Hepatocyte (in vitro differentiated cells): ENCODE data around the gene NT5M. TPM values are rescaled to one million over a fixed set of nuclear protein-coding genes. Genes with fewer than 3 reads are reported as not detected.

Experiments used
- DNase-seq: peaks from one replicate; pipeline ENCODE4 v3.0.0-alpha.2; 2016; ENCODE audit warnings: low spot score
- H2AFZ ChIP-seq: fragments of 200-600 bp; sonication (generic); 2 replicates; pipeline ENCODE4 v1.6.0; 2016; ENCODE audit warnings: antibody characterized with exemption, mild to moderate bottlenecking
- H3K27ac ChIP-seq: fragments of 200-600 bp; sonication (generic); 2 replicates; pipeline ENCODE4 v1.5.1; 2016; ENCODE audit warnings: mild to moderate bottlenecking
- H3K27me3 ChIP-seq: fragments of 200-600 bp; sonication (generic); 2 replicates; pipeline ENCODE4 v1.6.1; 2016
- H3K36me3 ChIP-seq: fragments of 200-600 bp; sonication (generic); replicated peaks from 2 replicates; pipeline ENCODE4 v1.5.1; 2016; ENCODE audit warnings: low read depth; ENCODE audit not compliant: insufficient read depth
- H3K4me1 ChIP-seq: fragments of 200-600 bp; sonication (generic); 2 replicates; pipeline ENCODE4 v1.5.1; 2016; ENCODE audit warnings: mild to moderate bottlenecking, moderate library complexity; ENCODE audit not compliant: insufficient read depth
- H3K4me2 ChIP-seq: fragments of 200-600 bp; sonication (generic); 2 replicates; pipeline ENCODE4 v1.6.0; 2016
- H3K4me3 ChIP-seq: fragments of 200-600 bp; sonication (generic); 2 replicates; pipeline ENCODE4 v1.5.1; 2016; ENCODE audit warnings: mild to moderate bottlenecking
- H3K79me2 ChIP-seq: fragments of 200-600 bp; sonication (generic); 2 replicates; pipeline ENCODE4 v1.6.0; 2017; ENCODE audit warnings: mild to moderate bottlenecking
- H3K9me2 ChIP-seq: fragments of 200-600 bp; sonication (generic); replicated peaks from 2 replicates; pipeline ENCODE4 v1.6.0; 2017; ENCODE audit warnings: mild to moderate bottlenecking; ENCODE audit not compliant: insufficient read depth
- H3K9me3 ChIP-seq: fragments of 200-600 bp; sonication (generic); 2 replicates; pipeline ENCODE4 v1.5.1; 2016; ENCODE audit warnings: low read depth, mild to moderate bottlenecking
- H4K20me1 ChIP-seq: fragments of 200-600 bp; sonication (generic); 2 replicates; pipeline ENCODE4 v1.6.0; 2016; ENCODE audit warnings: mild to moderate bottlenecking; ENCODE audit not compliant: insufficient read depth, poor library complexity, severe bottlenecking
- CTCF ChIP-seq: fragments of 200-600 bp; sonication (generic); IDR thresholded peaks from 2 replicates; pipeline ENCODE4 v1.5.1; 2016; ENCODE audit warnings: antibody characterized with exemption, mild to moderate bottlenecking; ENCODE audit not compliant: poor library complexity
- EZH2 ChIP-seq: fragments of 200-600 bp; sonication (generic); IDR thresholded peaks from 2 replicates; pipeline ENCODE4 v1.6.1; 2016; ENCODE audit warnings: antibody characterized with exemption, mild to moderate bottlenecking, borderline replicate concordance
- EZH2phosphoT487 ChIP-seq: fragments of 200-600 bp; sonication (generic); IDR thresholded peaks from one replicate; pipeline ENCODE4 v1.6.1; 2018; ENCODE audit warnings: antibody characterized with exemption, mild to moderate bottlenecking, low read depth, moderate library complexity; ENCODE audit not compliant: unreplicated experiment, severe bottlenecking
- whole genome bisulfite sequencing: methylation state at CpG from one replicate; pipeline ENCODE4 v1.1.6; 2016; ENCODE audit warnings: low lambda C conversion rate; ENCODE audit errors: missing lambda C conversion rate; 5-methylcytosine and 5-hydroxymethylcytosine counted together
- polyA plus RNA-seq: library from polyadenylated mRNA; unstranded; fragments of >200 nt; fragmentation: Nextera tagmentation; extraction: Ambion mirVana; gene quantifications from 2 replicates; pipeline ENCODE4 v1.2.1, GENCODE V29; 2016
- total RNA-seq: library from RNA; depleted of rRNA; stranded (reverse); fragments of >200 nt; gene quantifications from 2 replicates; pipeline ENCODE4 v1.2.3, GENCODE V29; 2014

NT5M gene
- total and polyA plus RNA-seq, 2 experiments from 2014 or later: 3.4 to 3.5 TPM

- H3K36me3 ChIP-seq: no peaks in the 10 kb centered on the region
- no peaks in the 10 kb centered on the region for H3K4me1 ChIP-seq
- DNase-seq: peak; percentile 10
- H3K9me3 ChIP-seq: no peaks in the 10 kb centered on the region
- no peak overlapping the region for H3K27ac ChIP-seq
- H2AFZ ChIP-seq: no peak overlapping the region
- WGBS: 66% methylated on average over 17 of the region's 17 CpGs
- no peak overlapping the region for H3K4me2 ChIP-seq
- no peaks in the 10 kb centered on the region for H3K27me3 ChIP-seq
- no peaks in the 10 kb centered on the region for H3K9me2 ChIP-seq
- H4K20me1 ChIP-seq: no peaks in the 10 kb centered on the region
- TF ChIP-seq EZH2phosphoT487 (no peak), EZH2 (no peak), CTCF (no peak)
- no peak overlapping the region for H3K4me3 ChIP-seq
- no peaks in the 10 kb centered on the region for H3K79me2 ChIP-seq
Observed at GRCh38 chr17:17342242-17342945, 39.2 kb downstream of the NT5M start.

GRCh38 chr17:17343160-17343735 is 40.1 kb downstream of the NT5M start:
- Histone ChIP-seq H3K9me3 (no peaks in the 10 kb centered on the region), H3K4me3 (no peak overlapping the region), H3K4me1 (no peaks in the 10 kb centered on the region), H3K27ac (no peak overlapping the region), H3K4me2 (no peak overlapping the region), H4K20me1 (no peaks in the 10 kb centered on the region), H2AFZ (no peak overlapping the region), H3K9me2 (no peaks in the 10 kb centered on the region), H3K27me3 (no peaks in the 10 kb centered on the region), H3K79me2 (no peaks in the 10 kb centered on the region), H3K36me3 (no peaks in the 10 kb centered on the region)
- 92% methylated on average over 13 of the region's 13 CpGs for WGBS
- peak; percentile 10 for DNase-seq
- TF ChIP-seq CTCF (no peak), EZH2phosphoT487 (no peak), EZH2 (no peak)

GRCh38 chr17:17343896-17344506 is 40.8 kb downstream of the NT5M start:
- WGBS: 97% methylated on average over 14 of the region's 14 CpGs
- no peaks in the 10 kb centered on the region for H3K4me1 ChIP-seq
- H4K20me1 ChIP-seq: no peaks in the 10 kb centered on the region
- DNase-seq: no peak
- no peak overlapping the region for H3K4me3 ChIP-seq
- H3K79me2 ChIP-seq: no peaks in the 10 kb centered on the region
- no peaks in the 10 kb centered on the region for H3K36me3 ChIP-seq
- no peaks in the 10 kb centered on the region for H3K9me3 ChIP-seq
- no peak overlapping the region for H3K4me2 ChIP-seq
- no peak overlapping the region for H3K27ac ChIP-seq
- H2AFZ ChIP-seq: no peak overlapping the region
- TF ChIP-seq EZH2phosphoT487 (no peak), EZH2 (no peak), CTCF (no peak)
- no peaks in the 10 kb centered on the region for H3K9me2 ChIP-seq
- H3K27me3 ChIP-seq: no peaks in the 10 kb centered on the region
